Retina (tissue), 1 donor: ENCODE results near the gene TSEN2.
"Not testable (repeated sequence)": the region's sequence is repeated elsewhere in the genome, so short reads cannot be mapped to it uniquely, and the experiment has no call there.

Experiments
- DNase-seq: peaks from one replicate; pipeline ENCODE4 v3.0.0-alpha.2; 2016

Gene TSEN2

DNA sequence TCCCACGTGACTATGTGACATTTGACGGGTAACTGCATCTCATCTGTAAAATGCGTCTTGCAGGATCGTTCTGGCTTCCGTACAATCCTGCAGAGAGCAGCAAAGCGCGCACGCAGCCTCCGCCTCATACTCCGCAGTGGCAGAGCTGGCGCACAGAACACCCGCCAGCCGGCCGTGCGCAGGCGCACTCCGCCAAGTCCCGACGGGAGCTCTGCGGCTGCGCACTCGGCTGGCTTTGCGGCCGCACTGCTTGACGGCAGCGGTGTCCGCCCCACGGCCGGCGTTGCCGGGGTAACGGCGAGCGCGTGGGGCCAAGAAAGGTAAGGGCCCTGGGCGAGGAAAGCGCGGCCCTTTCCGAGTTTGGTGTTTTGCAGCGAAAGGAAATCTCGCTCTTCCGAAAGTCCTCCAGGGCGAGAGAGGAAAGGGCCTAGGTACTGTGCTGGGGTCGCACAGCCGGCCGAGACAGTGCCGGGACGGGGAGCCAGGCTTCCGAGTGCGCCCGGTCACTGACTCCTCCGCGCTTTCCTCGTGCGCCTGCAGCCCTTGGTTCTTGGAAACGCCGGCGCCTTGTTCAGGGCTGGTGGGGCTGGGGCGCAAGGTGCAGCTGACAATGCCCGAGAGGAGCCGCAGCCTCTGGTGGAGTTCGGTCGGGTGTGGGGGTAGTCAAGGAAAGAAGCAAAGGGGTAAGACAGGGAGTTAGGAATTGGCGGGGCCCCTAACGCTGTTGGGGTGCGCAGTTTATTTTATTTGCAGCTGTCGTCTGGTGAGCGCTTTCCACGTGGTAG, at the start of gene TSEN2:
Gene TSEN2, plus strand, starts transcription at position 283 of the 785 bp plus-strand sequence. CDS start 5,321 bp downstream, outside the sequence.
- peak; percentile 99 for DNase-seq

DNA sequence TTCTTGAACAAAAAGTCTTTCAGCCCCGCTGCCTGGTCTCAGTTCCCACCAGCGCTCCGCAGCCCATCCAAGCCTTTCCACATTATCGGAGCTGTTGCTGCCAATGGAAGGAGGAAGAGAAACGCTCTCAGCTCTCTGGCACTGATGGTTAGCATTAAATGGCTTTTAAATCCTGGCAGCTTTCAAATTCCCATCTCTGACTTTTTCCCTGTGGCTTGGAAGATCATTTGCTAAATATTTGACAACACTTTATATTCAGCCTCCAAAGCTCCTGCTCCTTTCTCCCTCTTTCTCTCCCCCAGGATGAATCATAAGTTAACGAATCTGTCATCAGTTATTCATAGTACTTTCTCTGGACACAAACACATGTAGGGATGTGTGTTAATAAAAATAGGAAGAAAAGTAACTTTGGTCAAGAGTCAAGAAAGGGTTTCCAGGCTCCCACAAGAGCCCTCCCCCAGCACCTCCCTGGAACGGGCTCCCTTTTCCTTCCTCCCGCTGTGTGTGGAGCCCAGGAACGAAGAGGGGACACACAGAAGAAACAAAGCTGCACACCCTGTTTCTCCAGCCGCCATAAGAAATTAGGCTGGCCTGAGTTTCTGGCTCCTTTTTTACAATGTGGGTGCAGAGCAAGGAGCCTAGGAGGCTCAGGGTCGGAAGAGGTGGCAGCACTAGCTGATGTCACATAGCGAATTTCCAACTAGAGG, 47.6 kb upstream of the TSEN2 start:
- DNase-seq, result no peak

- DNase-seq, result no peak
Observed at GRCh38 chr3:12437221-12437605, 47.1 kb upstream of the TSEN2 start.

- DNase-seq, result no peak
Observed at GRCh38 chr3:12437861-12438260, 46.4 kb upstream of the TSEN2 start.

- no peak for DNase-seq
Observed at GRCh38 chr3:12438318-12438717, 46.0 kb upstream of the TSEN2 start.

GRCh38 chr3:12439161-12439940, 44.9 kb upstream of the TSEN2 start:
- no peak for DNase-seq

DNA sequence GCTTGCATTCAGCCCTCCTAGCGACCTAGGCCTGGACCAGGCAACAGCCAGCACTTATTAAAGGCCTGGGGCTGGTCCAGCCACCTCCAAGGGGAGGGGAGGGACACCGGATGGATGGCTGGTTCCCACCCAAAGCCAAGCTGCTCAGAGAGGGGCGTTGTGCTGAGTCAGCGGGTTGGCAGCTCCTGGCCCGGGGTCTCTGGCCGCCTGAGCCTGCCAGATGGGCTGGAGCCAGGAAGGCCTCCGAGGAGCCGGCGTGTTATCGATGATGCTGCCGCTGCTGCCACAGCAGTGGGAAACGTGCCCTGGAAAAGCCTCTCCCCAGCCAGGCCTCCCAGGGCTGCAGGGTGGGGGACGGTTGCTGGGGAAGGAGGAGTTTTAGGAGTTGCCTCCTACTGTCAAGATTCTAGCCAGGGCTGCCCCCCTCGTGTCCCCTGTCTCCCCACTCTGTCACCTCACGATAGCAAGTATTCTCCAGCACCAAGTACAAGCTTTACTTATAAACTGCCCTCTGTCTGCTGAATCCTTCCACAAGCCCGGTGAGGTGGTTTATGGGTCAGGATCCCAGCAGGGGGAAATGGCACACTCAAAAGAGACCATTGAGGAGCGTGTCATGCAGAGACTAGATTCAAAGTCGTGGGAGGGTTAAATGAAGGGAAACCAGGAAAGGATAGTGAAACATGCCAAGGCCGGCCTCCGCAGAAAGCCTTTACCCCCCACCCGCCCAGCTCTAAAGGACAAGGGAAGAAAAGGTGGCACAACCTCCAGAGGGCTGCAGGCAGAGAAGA, 43.2 kb upstream of the TSEN2 start:
- peak; percentile 50 for DNase-seq

DNA sequence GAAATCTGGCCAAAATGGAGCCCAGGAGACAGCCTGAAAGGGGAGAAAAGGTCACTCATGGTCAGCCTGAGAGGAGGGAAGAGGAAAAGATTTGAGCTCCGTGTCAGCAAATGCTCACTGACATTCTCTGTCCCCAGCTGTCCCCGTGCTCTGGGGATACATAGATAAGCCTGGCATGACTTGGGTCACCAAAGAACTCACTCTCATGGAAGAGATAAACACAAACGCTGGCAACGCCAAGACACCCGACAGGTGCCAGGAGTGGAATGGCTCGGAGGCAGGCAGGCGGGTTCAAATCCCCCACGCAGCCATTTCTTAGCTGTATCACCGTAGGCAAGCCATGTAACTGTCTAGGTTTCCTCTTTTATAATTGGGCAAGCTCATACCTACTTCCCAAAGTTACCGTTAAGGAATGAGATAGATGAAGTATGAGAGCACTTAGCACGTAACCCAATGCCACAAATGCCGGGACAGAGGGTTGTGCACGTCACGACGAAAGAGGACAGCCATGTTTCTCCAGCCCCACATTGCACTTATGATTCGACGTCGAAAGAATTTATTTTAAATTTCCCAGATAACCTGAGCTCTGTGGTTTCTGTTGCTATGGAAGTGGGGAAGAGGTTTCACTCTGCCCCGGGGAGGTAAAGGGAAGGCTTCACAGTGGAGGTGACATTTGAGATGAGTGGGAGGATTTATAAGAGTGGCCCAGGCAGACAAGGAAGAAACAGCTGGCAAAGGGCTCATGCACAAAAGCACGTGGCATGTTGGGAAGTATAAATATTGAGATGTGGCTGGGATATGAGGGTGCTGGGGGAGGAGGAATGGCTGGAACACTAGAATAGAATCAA, 41.4 kb upstream of the TSEN2 start:
- no peak for DNase-seq

DNA sequence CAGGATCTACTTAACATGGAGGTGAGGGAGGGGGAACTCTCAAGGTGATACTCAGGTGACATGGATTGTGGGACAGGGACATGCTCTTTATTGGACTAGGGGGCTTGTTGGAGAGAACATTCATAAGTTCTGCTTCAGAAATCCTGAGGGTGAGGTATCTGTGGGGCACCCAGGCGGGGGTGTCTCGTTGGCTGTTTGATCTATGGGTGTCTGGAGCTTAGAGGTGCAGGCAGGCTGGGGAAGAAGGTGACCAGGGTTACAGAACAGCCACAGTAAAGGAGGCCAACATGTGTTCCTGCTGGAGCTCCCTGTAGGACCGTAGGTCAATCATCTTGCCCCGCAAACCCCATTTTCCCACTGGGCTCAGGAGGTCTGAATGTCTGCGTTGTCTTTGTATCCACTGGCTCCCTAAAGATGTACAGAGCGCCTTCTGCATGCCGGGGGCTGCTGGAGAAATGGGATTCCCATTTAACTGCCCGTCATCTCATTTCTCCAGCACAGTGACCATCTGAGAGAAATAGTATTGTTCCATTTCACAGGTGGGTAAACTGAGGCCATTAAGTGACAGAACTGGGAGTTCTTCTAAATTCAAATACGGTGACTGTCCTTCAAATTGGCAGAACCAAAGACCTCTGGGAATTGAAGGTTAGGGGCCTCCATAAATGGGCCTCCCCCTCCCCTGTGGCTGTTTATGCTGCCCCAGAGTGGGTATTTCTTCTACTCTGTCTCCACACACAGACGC, 40.3 kb upstream of the TSEN2 start:
- DNase-seq, result no peak

GRCh38 chr3:12444582-12445471, 39.5 kb upstream of the TSEN2 start:
- no peak for DNase-seq

DNA sequence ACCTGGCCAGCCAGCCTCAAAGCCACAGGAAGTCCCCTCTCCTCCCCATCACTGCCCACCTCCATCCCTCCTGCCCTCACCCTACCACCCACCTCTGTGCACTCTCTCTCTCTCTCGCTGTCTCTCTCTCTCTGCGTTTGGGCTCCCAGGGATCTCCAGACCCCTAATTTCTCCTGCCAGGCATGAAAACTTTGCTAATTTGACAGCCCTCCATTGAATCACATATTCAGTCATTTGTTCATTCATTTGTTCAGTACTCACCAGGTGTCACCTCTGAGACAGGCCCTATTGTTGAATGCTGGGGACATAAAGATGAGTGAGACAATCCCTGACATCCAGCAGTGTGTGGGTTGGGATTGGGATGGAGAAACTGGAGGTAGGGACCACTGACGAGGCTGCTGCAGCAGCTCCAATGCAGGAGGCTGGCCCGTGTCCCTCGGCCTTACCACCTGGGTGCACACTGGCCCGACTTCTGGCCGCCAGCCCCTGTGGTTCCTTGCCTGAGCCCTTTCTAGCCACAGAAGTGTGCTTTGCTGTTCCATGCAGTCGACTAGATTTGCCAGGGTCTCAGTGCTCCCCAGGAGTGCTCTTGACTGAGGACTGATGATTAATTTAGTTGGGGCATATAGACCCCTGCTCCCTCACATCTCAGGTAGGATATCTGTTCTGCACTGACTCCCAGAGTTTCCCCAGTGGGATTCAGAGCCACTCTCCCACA, 38.6 kb upstream of the TSEN2 start:
- DNase-seq, result no peak

GRCh38 chr3:12446298-12446697, 38.0 kb upstream of the TSEN2 start:
- no peak for DNase-seq

GRCh38 chr3:12447075-12447474, 37.2 kb upstream of the TSEN2 start:
- DNase-seq, result no peak

DNA sequence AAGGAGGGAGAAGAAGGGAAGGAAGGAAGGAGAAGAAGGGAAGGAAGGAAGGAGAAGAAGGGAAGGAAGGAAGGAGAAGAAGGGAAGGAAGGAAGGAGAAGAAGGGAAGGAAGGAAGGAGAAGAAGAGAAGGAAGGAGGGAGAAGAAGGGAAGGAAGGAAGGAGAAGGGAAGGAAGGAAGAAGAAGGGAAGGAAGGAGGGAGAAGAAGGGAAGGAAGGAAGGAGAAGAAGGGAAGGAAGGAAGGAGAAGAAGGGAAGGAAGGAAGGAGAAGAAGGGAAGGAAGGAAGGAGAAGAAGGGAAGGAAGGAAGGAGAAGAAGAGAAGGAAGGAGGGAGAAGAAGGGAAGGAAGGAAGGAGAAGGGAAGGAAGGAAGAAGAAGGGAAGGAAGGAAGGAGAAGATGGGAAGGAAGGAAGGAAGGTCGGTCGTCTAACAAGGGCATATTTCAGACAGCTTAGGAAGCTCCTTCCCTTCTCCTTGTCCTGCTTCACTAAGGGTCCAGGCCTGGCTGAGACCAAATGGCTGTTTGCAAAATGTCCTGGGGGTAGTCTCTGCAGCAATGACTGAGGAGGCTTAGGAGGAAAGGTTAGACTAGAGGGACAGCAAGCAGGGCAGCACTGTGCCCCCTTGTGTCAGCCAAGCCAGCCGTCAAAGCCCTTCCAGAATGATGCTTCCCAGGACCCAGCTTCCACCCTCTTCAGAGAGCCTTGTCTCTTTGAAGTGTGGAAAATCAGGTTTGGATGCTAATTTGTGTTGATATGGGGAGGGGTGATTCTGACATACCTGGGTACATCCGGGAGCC, 35.7 kb upstream of the TSEN2 start:
- DNase-seq, result not testable (repeated sequence)

- no peak for DNase-seq
Observed at GRCh38 chr3:12449889-12450682, 34.2 kb upstream of the TSEN2 start.

DNA sequence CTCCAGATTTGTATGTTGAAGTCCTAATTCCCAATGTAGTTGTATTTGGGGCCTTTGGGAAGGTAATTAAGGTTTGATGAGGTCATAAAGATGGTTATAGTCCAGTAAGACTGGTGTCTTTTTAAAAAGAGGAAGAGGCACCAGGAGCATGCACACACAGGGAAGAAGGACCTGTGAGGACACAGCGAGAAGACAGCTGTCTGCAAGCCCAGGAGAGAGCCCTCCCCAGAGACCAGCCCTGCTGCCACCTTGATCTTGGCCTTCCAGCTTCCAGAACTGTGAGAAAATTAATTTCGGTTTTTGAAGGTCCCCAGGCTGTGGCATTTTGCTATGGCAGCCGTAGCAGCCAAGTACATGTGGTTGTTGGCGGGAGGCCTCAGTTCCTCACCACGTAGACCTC, 32.8 kb upstream of the TSEN2 start:
- no peak for DNase-seq

DNA sequence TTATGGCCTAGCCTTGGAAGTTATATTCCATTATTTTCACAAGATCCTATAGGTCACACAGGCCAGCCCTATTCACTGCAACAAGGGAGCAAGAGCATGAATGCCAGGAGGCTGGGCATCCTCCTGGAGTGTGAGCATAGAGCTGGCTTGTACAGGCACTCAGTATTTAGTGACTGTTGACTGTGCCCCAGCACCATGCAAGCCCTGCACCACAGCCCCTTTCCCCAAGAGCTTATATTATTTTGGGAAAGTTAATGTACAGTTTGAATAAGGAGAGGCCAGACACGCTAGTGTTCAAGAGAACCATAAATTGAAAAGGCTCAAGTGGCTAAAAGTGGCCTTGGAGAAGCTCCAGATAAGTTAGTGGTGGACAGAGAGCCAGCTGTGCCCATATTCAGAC, 32.3 kb upstream of the TSEN2 start:
- DNase-seq, result no peak
